ENCODE results near the gene FMNL3. TPM values are rescaled to one million over a fixed set of nuclear protein-coding genes. Genes with fewer than 3 reads are reported as not detected.

The FMNL3 gene
- total RNA-seq, 4 donors from 2014 or later: 48.3 to 64.2 (median 58.9) TPM

DNA sequence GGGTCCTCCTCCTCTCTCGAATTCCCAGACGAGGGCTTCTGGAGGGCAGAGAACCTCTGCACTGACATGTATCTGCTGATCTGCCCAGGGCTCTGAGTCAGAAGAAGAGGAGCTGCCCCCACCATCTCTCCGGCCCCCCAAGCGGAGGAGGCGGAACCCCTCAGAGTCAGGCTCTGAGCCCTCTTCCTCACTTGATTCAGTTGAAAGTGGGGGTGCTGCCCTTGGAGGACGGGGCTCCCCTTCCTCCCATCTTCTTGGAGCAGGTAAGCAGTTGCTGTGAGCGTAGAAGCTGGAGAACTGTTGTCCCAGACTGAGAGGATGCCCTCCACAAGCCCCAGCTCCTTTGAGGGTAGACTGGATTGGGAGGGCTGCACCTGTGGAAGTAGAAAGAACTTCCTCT is 64.1 kb downstream of the FMNL3 start:
- TF ChIP-seq POLR2A (IDR thresholded peaks at IDR 0.05): no peak
- TF ChIP-seq, protein P1, sequence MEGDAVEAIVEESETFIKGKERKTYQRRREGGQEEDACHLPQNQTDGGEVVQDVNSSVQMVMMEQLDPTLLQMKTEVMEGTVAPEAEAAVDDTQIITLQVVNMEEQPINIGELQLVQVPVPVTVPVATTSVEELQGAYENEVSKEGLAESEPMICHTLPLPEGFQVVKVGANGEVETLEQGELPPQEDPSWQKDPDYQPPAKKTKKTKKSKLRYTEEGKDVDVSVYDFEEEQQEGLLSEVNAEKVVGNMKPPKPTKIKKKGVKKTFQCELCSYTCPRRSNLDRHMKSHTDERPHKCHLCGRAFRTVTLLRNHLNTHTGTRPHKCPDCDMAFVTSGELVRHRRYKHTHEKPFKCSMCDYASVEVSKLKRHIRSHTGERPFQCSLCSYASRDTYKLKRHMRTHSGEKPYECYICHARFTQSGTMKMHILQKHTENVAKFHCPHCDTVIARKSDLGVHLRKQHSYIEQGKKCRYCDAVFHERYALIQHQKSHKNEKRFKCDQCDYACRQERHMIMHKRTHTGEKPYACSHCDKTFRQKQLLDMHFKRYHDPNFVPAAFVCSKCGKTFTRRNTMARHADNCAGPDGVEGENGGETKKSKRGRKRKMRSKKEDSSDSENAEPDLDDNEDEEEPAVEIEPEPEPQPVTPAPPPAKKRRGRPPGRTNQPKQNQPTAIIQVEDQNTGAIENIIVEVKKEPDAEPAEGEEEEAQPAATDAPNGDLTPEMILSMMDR (IDR thresholded peaks at IDR 0.05): no peak
- 77 to 83% methylated on average over 7 of the region's 7 CpGs for WGBS, 2 donors
- H3K36me3 ChIP-seq: peaks cover 0 to 71% (median 0%) of the 10 kb centered on the region in 3 donors

DNA sequence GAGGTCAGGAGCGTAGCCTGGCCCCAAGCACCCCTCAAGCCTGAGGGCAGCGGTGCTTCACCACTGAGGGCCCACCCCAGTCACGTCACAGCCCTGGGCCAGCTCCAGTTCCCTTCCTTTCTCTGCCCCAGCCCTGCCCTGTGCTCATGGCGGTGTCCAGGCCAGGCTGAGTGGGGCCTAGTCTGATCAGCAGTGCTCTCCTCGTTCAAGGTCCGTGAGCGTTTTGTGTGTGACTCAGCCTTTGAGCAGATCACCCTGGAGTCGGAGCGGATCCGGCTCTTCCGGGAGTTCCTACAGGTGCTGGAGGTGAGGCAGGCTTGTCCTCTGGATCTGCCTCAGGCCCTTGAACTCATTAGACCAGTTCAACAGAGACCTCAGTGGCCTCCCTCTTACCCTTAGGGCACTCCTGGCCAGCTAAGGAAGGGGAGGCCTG is 64.8 kb downstream of the FMNL3 start:
- TF ChIP-seq, protein P1 (IDR thresholded peaks at IDR 0.05): no peak
- TF ChIP-seq EP300 (IDR thresholded peaks at IDR 0.05): no peak
- no peak for TF ChIP-seq POLR2A (IDR thresholded peaks at IDR 0.05)
- peaks cover 0 to 71% (median 0%) of the 10 kb centered on the region in 3 donors for H3K36me3 ChIP-seq
- DNase-seq (ENCODE audit: low spot score in 2 of 2): no peak
- H3K27me3 ChIP-seq: no peaks in the 10 kb centered on the region
- H3K4me3 ChIP-seq: no peak overlapping the region
- 71 to 75% methylated on average over 7 to 10 of the region's 11 CpGs for WGBS, 2 donors
- H3K27ac ChIP-seq: peak overlapping the region in 2 of 4 donors; percentile 58 to 81
- H3K4me1 ChIP-seq: peaks cover 0 to 32% (median 11%) of the 10 kb centered on the region in 4 donors
- no peaks in the 10 kb centered on the region for H3K9me3 ChIP-seq

More for the DNA sequence above, 64.1 kb downstream of the FMNL3 start:
- DNase-seq (ENCODE audit: low spot score in 2 of 2): no peak
- no peaks in the 10 kb centered on the region for H3K9me3 ChIP-seq
- peaks cover 0 to 32% (median 13%) of the 10 kb centered on the region in 4 donors for H3K4me1 ChIP-seq
- no peak overlapping the region for H3K4me3 ChIP-seq
- peak overlapping the region in 3 of 4 donors; percentile 10 to 81 (median 58) for H3K27ac ChIP-seq
- no peaks in the 10 kb centered on the region for H3K27me3 ChIP-seq

- no peak overlapping the region for H3K4me3 ChIP-seq
- H3K27ac ChIP-seq: peak overlapping the region in 3 of 4 donors; percentile 23 to 81 (median 58)
- peaks cover 0 to 32% (median 16%) of the 10 kb centered on the region in 4 donors for H3K4me1 ChIP-seq
- H3K36me3 ChIP-seq: peaks cover 0 to 66% (median 0%) of the 10 kb centered on the region in 3 donors
- no peaks in the 10 kb centered on the region for H3K27me3 ChIP-seq
- no peaks in the 10 kb centered on the region for H3K9me3 ChIP-seq
- no peak for DNase-seq (ENCODE audit: low spot score in 2 of 2)
- WGBS, 2 donors: 81 to 89% methylated on average over 16 to 17 of the region's 17 CpGs
- TF ChIP-seq EP300 (IDR thresholded peaks at IDR 0.05): peak in 1 of 2 donors; percentile 25
- TF ChIP-seq POLR2A (IDR thresholded peaks at IDR 0.05): no peak
These were observed 65.3 kb downstream of the FMNL3 start for GRCh38 chr12:49641748-49642369.

DNA sequence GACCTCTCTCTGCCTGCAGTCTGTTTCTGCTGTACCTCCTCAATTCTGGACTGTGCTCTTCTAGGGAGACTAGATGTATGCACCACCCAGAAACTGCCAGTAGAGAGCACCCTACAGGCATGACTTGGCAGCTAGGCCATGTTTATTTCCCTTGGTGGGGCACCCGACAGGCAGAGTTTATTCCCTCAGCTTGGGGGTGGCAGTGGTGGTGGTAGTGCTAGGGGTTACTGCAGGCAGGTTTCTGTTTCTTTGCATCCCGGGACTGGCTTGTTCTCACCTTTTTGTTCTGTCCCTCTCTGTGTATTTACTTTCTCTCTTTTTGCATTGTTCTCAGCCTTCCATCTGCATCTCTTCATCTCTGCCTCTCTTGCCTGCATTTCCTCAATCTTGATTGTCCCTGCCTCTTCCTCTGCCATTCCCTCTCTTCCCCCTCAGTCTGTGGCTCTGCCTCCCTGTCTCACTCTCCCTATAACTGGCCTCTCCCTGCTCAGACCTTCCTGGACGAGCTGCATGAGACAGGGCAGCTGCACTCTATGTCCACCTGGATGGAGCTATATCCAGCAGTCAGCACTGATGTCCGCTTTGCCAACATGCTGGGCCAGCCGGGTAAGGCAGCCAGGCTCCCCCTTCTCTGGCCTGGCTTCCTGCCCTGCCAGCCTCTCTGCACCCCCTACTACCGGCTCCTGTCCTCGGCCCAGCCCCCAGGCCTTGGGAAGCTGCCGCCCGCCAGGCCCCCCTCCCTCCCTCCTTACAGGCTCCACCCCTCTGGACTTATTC is 70.0 kb downstream of the FMNL3 start:
- H3K36me3 ChIP-seq: peaks cover 0 to 58% (median 0%) of the 10 kb centered on the region in 3 donors
- H3K27ac ChIP-seq: peak overlapping the region; percentile 52 to 81 (median 64)
- H3K4me1 ChIP-seq: peaks cover 0 to 22% (median 12%) of the 10 kb centered on the region in 4 donors
- H3K27me3 ChIP-seq: no peaks in the 10 kb centered on the region
- TF ChIP-seq EP300 (IDR thresholded peaks at IDR 0.05) (peak in 1 of 2 donors; percentile 65), POLR2A (IDR thresholded peaks at IDR 0.05) (no peak)
- TF ChIP-seq, protein P1 (IDR thresholded peaks at IDR 0.05): peak; percentile 63 to 84 (median 72)
- peak in 1 of 2 donors; percentile 73 for DNase-seq (ENCODE audit: low spot score in 2 of 2)
- H3K9me3 ChIP-seq: no peaks in the 10 kb centered on the region
- no peak overlapping the region for H3K4me3 ChIP-seq
- 13 to 20% methylated on average over 9 of the region's 9 CpGs for WGBS, 2 donors

DNA sequence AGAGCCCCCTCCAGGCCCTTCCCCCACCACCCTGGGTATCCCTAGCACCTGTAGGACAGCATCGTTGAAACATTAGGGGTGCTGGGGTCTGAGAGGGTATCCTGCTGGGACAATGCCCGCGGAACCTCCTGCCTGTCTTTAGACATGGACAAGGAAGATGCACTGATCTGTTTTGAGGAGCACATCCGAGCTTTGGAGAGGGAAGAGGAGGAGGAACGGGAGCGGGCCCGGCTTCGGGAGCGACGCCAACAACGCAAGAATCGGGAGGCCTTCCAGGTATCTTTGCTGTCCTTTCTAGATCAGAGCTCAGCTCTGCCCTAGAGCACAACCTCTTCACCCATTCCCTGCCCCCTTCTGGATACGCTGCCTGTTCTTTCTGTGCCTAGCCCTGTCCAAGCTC is 70.6 kb downstream of the FMNL3 start:
- H3K36me3 ChIP-seq: peaks cover 0 to 58% (median 0%) of the 10 kb centered on the region in 3 donors
- no peak for DNase-seq (ENCODE audit: low spot score in 2 of 2)
- TF ChIP-seq, protein P1 (IDR thresholded peaks at IDR 0.05): no peak
- TF ChIP-seq EP300 (IDR thresholded peaks at IDR 0.05) (no peak), POLR2A (IDR thresholded peaks at IDR 0.05) (no peak)
- no peak overlapping the region for H3K4me3 ChIP-seq
- peaks cover 0 to 22% (median 12%) of the 10 kb centered on the region in 4 donors for H3K4me1 ChIP-seq
- no peaks in the 10 kb centered on the region for H3K27me3 ChIP-seq
- H3K27ac ChIP-seq: peak overlapping the region in 3 of 4 donors; percentile 52 to 81 (median 71)
- WGBS, 2 donors: 60 to 61% methylated on average over 13 of the region's 13 CpGs
- no peaks in the 10 kb centered on the region for H3K9me3 ChIP-seq
